Neutrophil (primary cell): Measurements from ENCODE around the gene PLEKHG5.

ENCODE experiments used
- H3K27ac ChIP-seq: fragments of 200-600 bp; sonication (generic); 2 replicates; pipeline ENCODE4 v1.5.1; 2016; ENCODE audit warnings: mild to moderate bottlenecking, moderate library complexity
- H3K27me3 ChIP-seq: fragments of 200-600 bp; sonication (generic); 2 replicates; pipeline ENCODE4 v1.6.0; 2016; ENCODE audit warnings: mild to moderate bottlenecking
- H3K36me3 ChIP-seq: fragments of 200-600 bp; sonication (generic); 2 replicates; pipeline ENCODE4 v1.5.1; 2017
- H3K4me1 ChIP-seq, 2 experiments: fragments of 200-600 bp in 1 of 2; sonication (generic) in 1 of 2; 1 replicate in 1 of 2; 2 replicates in 1 of 2; pipeline versions ENCODE4 v1.5.1 to v1.6.1; 2013 to 2016; ENCODE audit warnings: low read depth in 1 of 2, low read length in 1 of 2, mild to moderate bottlenecking in 1 of 2, moderate library complexity in 1 of 2; ENCODE audit not compliant: control insufficient read depth in 1 of 2, insufficient read depth in 1 of 2
- H3K4me3 ChIP-seq, 2 experiments: fragments of 200-600 bp in 1 of 2; sonication (generic) in 1 of 2; 1 replicate in 1 of 2; 2 replicates in 1 of 2; pipeline ENCODE4 v1.5.1; 2013 to 2016; ENCODE audit warnings: low read depth in 1 of 2, low read length in 1 of 2, mild to moderate bottlenecking in 1 of 2, moderate library complexity in 1 of 2
- H3K9me3 ChIP-seq: fragments of 200-600 bp; sonication (generic); 2 replicates; pipeline ENCODE4 v1.5.1; 2016
- TF ChIP-seq, protein P1 (sequence below): fragments of 200-600 bp; sonication (generic); IDR thresholded peaks from 2 replicates; pipeline ENCODE4 v1.5.1; 2016; ENCODE audit warnings: antibody characterized with exemption

Gene PLEKHG5

GRCh38 chr1:6445062-6445763, 46.3 kb downstream of the PLEKHG5 start:
- Histone ChIP-seq H3K27ac (no peak overlapping the region), H3K9me3 (no peaks in the 10 kb centered on the region), H3K27me3 (peaks cover 94% of the 10 kb centered on the region), H3K4me1 (peaks cover 0 to 1% of the 10 kb centered on the region in 2 experiments), H3K36me3 (no peaks in the 10 kb centered on the region), H3K4me3 (no peak overlapping the region)
- TF ChIP-seq, protein P1, sequence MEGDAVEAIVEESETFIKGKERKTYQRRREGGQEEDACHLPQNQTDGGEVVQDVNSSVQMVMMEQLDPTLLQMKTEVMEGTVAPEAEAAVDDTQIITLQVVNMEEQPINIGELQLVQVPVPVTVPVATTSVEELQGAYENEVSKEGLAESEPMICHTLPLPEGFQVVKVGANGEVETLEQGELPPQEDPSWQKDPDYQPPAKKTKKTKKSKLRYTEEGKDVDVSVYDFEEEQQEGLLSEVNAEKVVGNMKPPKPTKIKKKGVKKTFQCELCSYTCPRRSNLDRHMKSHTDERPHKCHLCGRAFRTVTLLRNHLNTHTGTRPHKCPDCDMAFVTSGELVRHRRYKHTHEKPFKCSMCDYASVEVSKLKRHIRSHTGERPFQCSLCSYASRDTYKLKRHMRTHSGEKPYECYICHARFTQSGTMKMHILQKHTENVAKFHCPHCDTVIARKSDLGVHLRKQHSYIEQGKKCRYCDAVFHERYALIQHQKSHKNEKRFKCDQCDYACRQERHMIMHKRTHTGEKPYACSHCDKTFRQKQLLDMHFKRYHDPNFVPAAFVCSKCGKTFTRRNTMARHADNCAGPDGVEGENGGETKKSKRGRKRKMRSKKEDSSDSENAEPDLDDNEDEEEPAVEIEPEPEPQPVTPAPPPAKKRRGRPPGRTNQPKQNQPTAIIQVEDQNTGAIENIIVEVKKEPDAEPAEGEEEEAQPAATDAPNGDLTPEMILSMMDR, result no peak

- Histone ChIP-seq H3K27ac (no peak overlapping the region), H3K27me3 (peaks cover 94% of the 10 kb centered on the region), H3K4me3 (no peak overlapping the region), H3K36me3 (no peaks in the 10 kb centered on the region), H3K4me1 (peaks cover 0 to 4% of the 10 kb centered on the region in 2 experiments), H3K9me3 (no peaks in the 10 kb centered on the region)
- TF ChIP-seq, protein P1, result no peak
Observed at GRCh38 chr1:6444377-6444776, 47.1 kb downstream of the PLEKHG5 start.

GRCh38 chr1:6443339-6444115, 47.9 kb downstream of the PLEKHG5 start:
- H3K27ac ChIP-seq, result no peak overlapping the region
- H3K4me1 ChIP-seq, result peaks cover 0 to 4% of the 10 kb centered on the region in 2 experiments
- H3K36me3 ChIP-seq, result no peaks in the 10 kb centered on the region
- H3K4me3 ChIP-seq, result no peak overlapping the region
- H3K9me3 ChIP-seq, result no peaks in the 10 kb centered on the region
- peaks cover 94% of the 10 kb centered on the region for H3K27me3 ChIP-seq
- TF ChIP-seq, protein P1, result no peak

GRCh38 chr1:6441586-6441985, 49.9 kb downstream of the PLEKHG5 start:
- no peak overlapping the region for H3K4me3 ChIP-seq
- TF ChIP-seq, protein P1, result no peak
- peaks cover 0 to 4% of the 10 kb centered on the region in 2 experiments for H3K4me1 ChIP-seq
- peaks cover 93% of the 10 kb centered on the region for H3K27me3 ChIP-seq
- no peaks in the 10 kb centered on the region for H3K9me3 ChIP-seq
- no peak overlapping the region for H3K27ac ChIP-seq
- no peaks in the 10 kb centered on the region for H3K36me3 ChIP-seq

GRCh38 chr1:6440198-6441126, 51.0 kb downstream of the PLEKHG5 start:
- Histone ChIP-seq H3K27me3 (peaks cover 87% of the 10 kb centered on the region), H3K4me1 (peaks cover 0 to 4% of the 10 kb centered on the region in 2 experiments), H3K36me3 (no peaks in the 10 kb centered on the region), H3K4me3 (no peak overlapping the region), H3K9me3 (no peaks in the 10 kb centered on the region), H3K27ac (no peak overlapping the region)
- TF ChIP-seq, protein P1, result no peak
